Measurements from ENCODE around the gene PPP1R14B. TPM values are rescaled to one million over a fixed set of nuclear protein-coding genes. Genes with fewer than 3 reads are reported as not detected.

PPP1R14B gene
- total RNA-seq, 4 donors from 2014 or later: 78.7 to 101 (median 99.0) TPM

GRCh38 chr11:64202992-64203391 lies 43.8 kb downstream of the PPP1R14B start:
- DNase-seq: no peak
- Histone ChIP-seq H3K4me1 (peaks cover 0 to 33% (median 15%) of the 10 kb centered on the region in 4 donors), H3K27ac (no peak overlapping the region), H3K27me3 (no peaks in the 10 kb centered on the region), H3K36me3 (peaks cover 0 to 63% (median 3%) of the 10 kb centered on the region in 3 donors), H3K9me3 (no peaks in the 10 kb centered on the region), H3K4me3 (no peak overlapping the region)
- no peak for TF ChIP-seq CTCF (IDR thresholded peaks at IDR 0.05)
- TF ChIP-seq POLR2A (IDR thresholded peaks at IDR 0.05): no peak

GRCh38 chr11:64201543-64201942 lies 45.2 kb downstream of the PPP1R14B start:
- no peak overlapping the region for H3K4me3 ChIP-seq
- TF ChIP-seq CTCF (IDR thresholded peaks at IDR 0.05) (no peak), POLR2A (IDR thresholded peaks at IDR 0.05) (no peak)
- H3K27me3 ChIP-seq: no peaks in the 10 kb centered on the region
- no peaks in the 10 kb centered on the region for H3K9me3 ChIP-seq
- no peak overlapping the region for H3K27ac ChIP-seq
- no peak for DNase-seq
- H3K4me1 ChIP-seq: peaks cover 0 to 26% (median 14%) of the 10 kb centered on the region in 4 donors
- H3K36me3 ChIP-seq: peaks cover 0 to 78% (median 3%) of the 10 kb centered on the region in 3 donors

- no peaks in the 10 kb centered on the region for H3K4me1 ChIP-seq
- TF ChIP-seq CTCF (IDR thresholded peaks at IDR 0.05): no peak
- no peak for TF ChIP-seq POLR2A (IDR thresholded peaks at IDR 0.05)
- H3K27me3 ChIP-seq: no peaks in the 10 kb centered on the region
- peaks cover 3 to 100% (median 9%) of the 10 kb centered on the region in 3 donors for H3K36me3 ChIP-seq
- no peak overlapping the region for H3K27ac ChIP-seq
- H3K9me3 ChIP-seq: no peaks in the 10 kb centered on the region
- no peak overlapping the region for H3K4me3 ChIP-seq
- DNase-seq: no peak
These were observed 48.2 kb downstream of the PPP1R14B start for GRCh38 chr11:64198511-64198910.

GRCh38 chr11:64196626-64197025 lies 50.1 kb downstream of the PPP1R14B start:
- no peaks in the 10 kb centered on the region for H3K9me3 ChIP-seq
- TF ChIP-seq POLR2A (IDR thresholded peaks at IDR 0.05): no peak
- TF ChIP-seq CTCF (IDR thresholded peaks at IDR 0.05): no peak
- H3K36me3 ChIP-seq: peaks cover 0 to 93% (median 9%) of the 10 kb centered on the region in 3 donors
- H3K27ac ChIP-seq: no peak overlapping the region
- DNase-seq: no peak
- no peaks in the 10 kb centered on the region for H3K27me3 ChIP-seq
- H3K4me1 ChIP-seq: no peaks in the 10 kb centered on the region
- H3K4me3 ChIP-seq: no peak overlapping the region

Small RNA genes lying within 50 kb of the gene (small RNA-seq; reads per million reads assigned to genes)
- gene RF00019: 0 reads per million in 2 donors

Other genes starting within 250 kb of the PPP1R14B start
- under 1 TPM in 1 of 4 donors, not detected in 3; 0.27 TPM for gene FLRT1, start 211.0 kb downstream of the PPP1R14B start, total RNA-seq
- gene MACROD1, start 80.8 kb downstream of the PPP1R14B start, total RNA-seq: 10 to 100 TPM; 17.1 to 30.0 (median 29.3) TPM
- 100 to 1,000 TPM in 1 of 4 donors, 10 to 100 TPM in 3; 50.3 to 106 (median 67.0) TPM for gene STIP1, start 60.8 kb downstream of the PPP1R14B start, total RNA-seq
- gene FERMT3, start 40.2 kb downstream of the PPP1R14B start, total RNA-seq: 10 to 100 TPM; 15.1 to 94.1 (median 23.2) TPM
- gene TRPT1, start 20.8 kb downstream of the PPP1R14B start, total RNA-seq: 10 to 100 TPM; 82.5 to 90.2 (median 87.4) TPM
- 100 to 1,000 TPM; 145 to 190 (median 156) TPM for gene NUDT22, start 20.7 kb downstream of the PPP1R14B start, total RNA-seq
- gene DNAJC4, start 16.4 kb downstream of the PPP1R14B start, total RNA-seq: 10 to 100 TPM; 42.9 to 95.0 (median 80.3) TPM
- 10 to 100 TPM; 21.7 to 66.8 (median 42.5) TPM for gene VEGFB, start 12.4 kb downstream of the PPP1R14B start, total RNA-seq
- 100 to 1,000 TPM in 1 of 4 donors, 10 to 100 TPM in 3; 46.2 to 101 (median 94.0) TPM for gene FKBP2, start 5.8 kb downstream of the PPP1R14B start, total RNA-seq
- gene PLCB3, start 4.6 kb upstream of the PPP1R14B start, total RNA-seq: 100 to 1,000 TPM; 196 to 453 (median 359) TPM
- 10 to 100 TPM; 57.4 to 91.8 (median 63.7) TPM for gene BAD, start 37.7 kb upstream of the PPP1R14B start, total RNA-seq
- 10 to 100 TPM in 3 of 4 donors, 1 to 10 TPM in 1; 5.8 to 49.7 (median 26.3) TPM for gene GPR137, start 38.9 kb upstream of the PPP1R14B start, total RNA-seq
- gene KCNK4, start 44.4 kb upstream of the PPP1R14B start, total RNA-seq: not detected
- 1 to 10 TPM in 1 of 4 donors, not detected in 3; 9.9 TPM for gene CATSPERZ, start 53.4 kb upstream of the PPP1R14B start, total RNA-seq
- 100 to 1,000 TPM; 151 to 460 (median 341) TPM for gene ESRRA, start 58.6 kb upstream of the PPP1R14B start, total RNA-seq
- gene TRMT112, start 70.6 kb upstream of the PPP1R14B start, total RNA-seq: 100 to 1,000 TPM in 1 of 4 donors, 10 to 100 TPM in 3; 55.3 to 163 (median 63.1) TPM
- gene PRDX5, start 71.2 kb upstream of the PPP1R14B start, total RNA-seq: 100 to 1,000 TPM; 202 to 345 (median 268) TPM
- gene CCDC88B, start 93.3 kb upstream of the PPP1R14B start, total RNA-seq: 10 to 100 TPM; 31.7 to 99.0 (median 43.9) TPM
- gene RPS6KA4, start 112.2 kb upstream of the PPP1R14B start, total RNA-seq: 10 to 100 TPM; 27.8 to 95.7 (median 40.1) TPM

Data from Peyer's patch (tissue), 4 donors.